Measurements from ENCODE around the gene PIEZO2.

The PIEZO2 gene

GRCh38 chr18:11047817-11048216, 101.6 kb downstream of the PIEZO2 start:
- Mint-ChIP-seq H3K4me3 (no peak overlapping the region), H3K4me1 (ENCODE audit: low read depth) (no peaks in the 10 kb centered on the region), H3K27me3 (ENCODE audit: low read depth) (no peaks in the 10 kb centered on the region), H3K27ac (no peak overlapping the region), H3K9me3 (no peaks in the 10 kb centered on the region), H3K36me3 (ENCODE audit: low read depth) (no peaks in the 10 kb centered on the region)

- Mint-ChIP-seq H3K27ac (no peak overlapping the region), H3K9me3 (no peaks in the 10 kb centered on the region), H3K27me3 (ENCODE audit: low read depth) (no peaks in the 10 kb centered on the region), H3K4me1 (ENCODE audit: low read depth) (no peaks in the 10 kb centered on the region), H3K36me3 (ENCODE audit: low read depth) (no peaks in the 10 kb centered on the region), H3K4me3 (no peak overlapping the region)
Measured at GRCh38 chr18:11047156-11047555, 102.2 kb downstream of the PIEZO2 start.

GRCh38 chr18:11046140-11046539, 103.2 kb downstream of the PIEZO2 start:
- H3K36me3 Mint-ChIP-seq (ENCODE audit: low read depth) = no peaks in the 10 kb centered on the region
- H3K4me3 Mint-ChIP-seq = no peak overlapping the region
- no peaks in the 10 kb centered on the region for H3K27me3 Mint-ChIP-seq (ENCODE audit: low read depth)
- H3K9me3 Mint-ChIP-seq = no peaks in the 10 kb centered on the region
- H3K4me1 Mint-ChIP-seq (ENCODE audit: low read depth) = no peaks in the 10 kb centered on the region
- H3K27ac Mint-ChIP-seq = no peak overlapping the region

GRCh38 chr18:11043694-11044093, 105.7 kb downstream of the PIEZO2 start:
- Mint-ChIP-seq H3K36me3 (ENCODE audit: low read depth) (no peaks in the 10 kb centered on the region), H3K27ac (no peak overlapping the region), H3K9me3 (no peaks in the 10 kb centered on the region), H3K4me3 (no peak overlapping the region), H3K4me1 (ENCODE audit: low read depth) (no peaks in the 10 kb centered on the region), H3K27me3 (ENCODE audit: low read depth) (no peaks in the 10 kb centered on the region)

GRCh38 chr18:11042247-11042646, 107.1 kb downstream of the PIEZO2 start:
- Mint-ChIP-seq H3K9me3 (no peaks in the 10 kb centered on the region), H3K4me3 (no peak overlapping the region), H3K27ac (no peak overlapping the region), H3K27me3 (ENCODE audit: low read depth) (no peaks in the 10 kb centered on the region), H3K36me3 (ENCODE audit: low read depth) (no peaks in the 10 kb centered on the region), H3K4me1 (ENCODE audit: low read depth) (no peaks in the 10 kb centered on the region)

- no peaks in the 10 kb centered on the region for H3K4me1 Mint-ChIP-seq (ENCODE audit: low read depth)
- no peaks in the 10 kb centered on the region for H3K27me3 Mint-ChIP-seq (ENCODE audit: low read depth)
- no peak overlapping the region for H3K4me3 Mint-ChIP-seq
- no peaks in the 10 kb centered on the region for H3K36me3 Mint-ChIP-seq (ENCODE audit: low read depth)
- no peak overlapping the region for H3K27ac Mint-ChIP-seq
- H3K9me3 Mint-ChIP-seq = no peaks in the 10 kb centered on the region
Measured at GRCh38 chr18:11040823-11041656, 108.3 kb downstream of the PIEZO2 start.

- no peaks in the 10 kb centered on the region for H3K36me3 Mint-ChIP-seq (ENCODE audit: low read depth)
- H3K27ac Mint-ChIP-seq = no peak overlapping the region
- H3K4me3 Mint-ChIP-seq = no peak overlapping the region
- no peaks in the 10 kb centered on the region for H3K4me1 Mint-ChIP-seq (ENCODE audit: low read depth)
- H3K9me3 Mint-ChIP-seq = no peaks in the 10 kb centered on the region
- no peaks in the 10 kb centered on the region for H3K27me3 Mint-ChIP-seq (ENCODE audit: low read depth)
Measured at GRCh38 chr18:11040359-11040758, 109.0 kb downstream of the PIEZO2 start.

- Mint-ChIP-seq H3K9me3 (no peaks in the 10 kb centered on the region), H3K36me3 (ENCODE audit: low read depth) (no peaks in the 10 kb centered on the region), H3K4me3 (no peak overlapping the region), H3K27me3 (ENCODE audit: low read depth) (no peaks in the 10 kb centered on the region), H3K4me1 (ENCODE audit: low read depth) (no peaks in the 10 kb centered on the region), H3K27ac (no peak overlapping the region)
Measured at GRCh38 chr18:11037533-11038240, 111.7 kb downstream of the PIEZO2 start.

GRCh38 chr18:11035814-11036495, 113.4 kb downstream of the PIEZO2 start:
- Mint-ChIP-seq H3K9me3 (no peaks in the 10 kb centered on the region), H3K4me1 (ENCODE audit: low read depth) (no peaks in the 10 kb centered on the region)

GRCh38 chr18:11035376-11035775, 114.0 kb downstream of the PIEZO2 start:
- H3K27ac Mint-ChIP-seq = no peak overlapping the region
- H3K27me3 Mint-ChIP-seq (ENCODE audit: low read depth) = no peaks in the 10 kb centered on the region
- no peak overlapping the region for H3K4me3 Mint-ChIP-seq
- H3K36me3 Mint-ChIP-seq (ENCODE audit: low read depth) = no peaks in the 10 kb centered on the region
- H3K9me3 Mint-ChIP-seq = no peaks in the 10 kb centered on the region
- no peaks in the 10 kb centered on the region for H3K4me1 Mint-ChIP-seq (ENCODE audit: low read depth)

More at GRCh38 chr18:11035814-11036495, 113.4 kb downstream of the PIEZO2 start:
- Mint-ChIP-seq H3K36me3 (ENCODE audit: low read depth) (no peaks in the 10 kb centered on the region), H3K27me3 (ENCODE audit: low read depth) (no peaks in the 10 kb centered on the region), H3K4me3 (no peak overlapping the region), H3K27ac (no peak overlapping the region)

- no peak overlapping the region for H3K27ac Mint-ChIP-seq
- H3K4me1 Mint-ChIP-seq (ENCODE audit: low read depth) = no peaks in the 10 kb centered on the region
- no peaks in the 10 kb centered on the region for H3K27me3 Mint-ChIP-seq (ENCODE audit: low read depth)
- no peak overlapping the region for H3K4me3 Mint-ChIP-seq
- no peaks in the 10 kb centered on the region for H3K9me3 Mint-ChIP-seq
- H3K36me3 Mint-ChIP-seq (ENCODE audit: low read depth) = no peaks in the 10 kb centered on the region
Measured at GRCh38 chr18:11034884-11035283, 114.5 kb downstream of the PIEZO2 start.

- no peaks in the 10 kb centered on the region for H3K27me3 Mint-ChIP-seq (ENCODE audit: low read depth)
- no peaks in the 10 kb centered on the region for H3K36me3 Mint-ChIP-seq (ENCODE audit: low read depth)
- H3K9me3 Mint-ChIP-seq = no peaks in the 10 kb centered on the region
- H3K4me3 Mint-ChIP-seq = no peak overlapping the region
- no peak overlapping the region for H3K27ac Mint-ChIP-seq
- no peaks in the 10 kb centered on the region for H3K4me1 Mint-ChIP-seq (ENCODE audit: low read depth)
Measured at GRCh38 chr18:11033503-11033902, 115.9 kb downstream of the PIEZO2 start.

- Mint-ChIP-seq H3K27ac (no peak overlapping the region), H3K36me3 (ENCODE audit: low read depth) (no peaks in the 10 kb centered on the region), H3K4me1 (ENCODE audit: low read depth) (no peaks in the 10 kb centered on the region), H3K4me3 (no peak overlapping the region), H3K27me3 (ENCODE audit: low read depth) (no peaks in the 10 kb centered on the region), H3K9me3 (no peaks in the 10 kb centered on the region)
Measured at GRCh38 chr18:11031966-11032365, 117.4 kb downstream of the PIEZO2 start.

- H3K36me3 Mint-ChIP-seq (ENCODE audit: low read depth) = no peaks in the 10 kb centered on the region
- H3K27me3 Mint-ChIP-seq (ENCODE audit: low read depth) = no peaks in the 10 kb centered on the region
- no peaks in the 10 kb centered on the region for H3K9me3 Mint-ChIP-seq
- H3K4me3 Mint-ChIP-seq = no peak overlapping the region
- no peak overlapping the region for H3K27ac Mint-ChIP-seq
- H3K4me1 Mint-ChIP-seq (ENCODE audit: low read depth) = no peaks in the 10 kb centered on the region
Measured at GRCh38 chr18:11029021-11029420, 120.3 kb downstream of the PIEZO2 start.

- H3K4me3 Mint-ChIP-seq = no peak overlapping the region
- H3K4me1 Mint-ChIP-seq (ENCODE audit: low read depth) = no peaks in the 10 kb centered on the region
- no peaks in the 10 kb centered on the region for H3K36me3 Mint-ChIP-seq (ENCODE audit: low read depth)
- no peaks in the 10 kb centered on the region for H3K27me3 Mint-ChIP-seq (ENCODE audit: low read depth)
- H3K27ac Mint-ChIP-seq = no peak overlapping the region
- no peaks in the 10 kb centered on the region for H3K9me3 Mint-ChIP-seq
Measured at GRCh38 chr18:11027862-11028261, 121.5 kb downstream of the PIEZO2 start.

All from T-helper 1 cell treated with Interleukin-12 subunit alpha and Interleukin-12 subunit beta and Interleukin-4 antibody, amounts not matched to agents 30 μg/mL and 1 μg/mL, for 36 hours (primary cell).